Hepatocyte (in vitro differentiated cells): ENCODE results near the gene ADAMTS13.

Experiments used
- CTCF ChIP-seq: fragments of 200-600 bp; sonication (generic); IDR thresholded peaks from 2 replicates; pipeline ENCODE4 v1.5.1; 2016; ENCODE audit warnings: antibody characterized with exemption, mild to moderate bottlenecking; ENCODE audit not compliant: poor library complexity
- EZH2 ChIP-seq: fragments of 200-600 bp; sonication (generic); IDR thresholded peaks from 2 replicates; pipeline ENCODE4 v1.6.1; 2016; ENCODE audit warnings: antibody characterized with exemption, mild to moderate bottlenecking, borderline replicate concordance

GRCh38 chr9:133453651-133454050 lies 31.5 kb downstream of the ADAMTS13 start:
- TF ChIP-seq EZH2: no peak
- no peak for TF ChIP-seq CTCF
